GM21528 (cell line): ENCODE results near the gene SLC25A36.
"Not testable (repeated sequence)": the region's sequence is repeated elsewhere in the genome, so short reads cannot be mapped to it uniquely, and the experiment has no call there.

Source experiments
- ATAC-seq: cut with Tn5 transposase; IDR thresholded peaks from one replicate; pipeline ENCODE4 v1.9.1; 2021; ENCODE audit warnings: mild to moderate bottlenecking, moderate library complexity; ENCODE audit not compliant: unreplicated experiment, low FRiP score

The SLC25A36 gene

DNA sequence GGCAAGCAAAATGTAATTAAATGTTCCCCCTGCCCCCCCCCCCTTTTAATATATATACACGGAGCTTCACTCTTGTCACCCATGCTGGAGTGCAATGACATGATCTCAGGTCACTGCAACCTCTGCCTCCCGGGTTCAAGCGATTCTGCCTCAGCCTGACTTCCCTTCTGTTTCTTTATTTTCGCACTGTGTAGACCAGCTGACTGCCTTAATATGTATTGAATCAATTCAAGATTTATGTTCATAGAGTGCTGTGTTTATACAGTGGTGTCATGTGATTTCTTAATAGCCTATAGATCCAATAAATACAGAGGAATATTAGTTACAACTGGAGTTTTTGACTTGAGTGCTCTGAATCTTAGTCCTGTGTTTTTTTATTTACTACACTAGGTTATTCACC is 39.0 kb downstream of the SLC25A36 start:
- ATAC-seq = no peak

DNA sequence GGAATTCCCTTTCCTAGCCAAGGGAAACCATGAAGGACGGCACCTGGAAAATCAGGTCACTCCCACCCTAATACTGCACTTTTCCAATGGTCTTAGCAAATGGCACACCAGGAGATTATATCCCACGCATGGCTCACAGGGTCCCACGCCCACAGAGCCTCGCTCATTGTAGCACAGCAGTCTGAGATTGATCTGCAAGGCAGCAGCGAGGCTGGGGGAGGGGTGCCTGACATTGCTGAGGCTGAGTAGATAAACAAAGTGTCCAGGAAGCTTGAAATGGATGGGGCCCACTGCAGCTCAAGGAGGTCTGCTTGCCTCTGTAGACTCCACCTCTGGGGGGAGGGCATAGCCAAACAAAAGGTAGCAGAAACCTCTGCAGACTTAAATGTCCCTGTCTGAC is 46.2 kb downstream of the SLC25A36 start:
- not testable (repeated sequence) for ATAC-seq

DNA sequence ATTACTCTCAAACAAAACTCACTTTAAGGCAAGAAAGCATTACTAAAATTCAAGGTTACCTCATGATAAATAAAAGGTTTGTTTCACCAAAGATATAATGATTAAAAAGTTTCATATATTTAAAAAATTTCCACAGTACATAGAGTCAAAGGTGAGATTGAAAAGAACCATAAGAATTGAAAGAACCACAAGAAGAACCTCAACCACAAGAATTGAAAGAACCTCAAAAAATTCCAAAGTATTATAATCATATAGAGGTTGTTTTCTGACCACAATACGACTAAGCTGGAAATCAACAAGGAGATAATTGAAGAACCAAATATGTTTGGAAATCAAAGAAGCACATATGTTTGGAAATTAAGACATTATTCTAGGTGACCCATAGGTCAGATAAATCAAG is 52.7 kb downstream of the SLC25A36 start:
- no peak for ATAC-seq

DNA sequence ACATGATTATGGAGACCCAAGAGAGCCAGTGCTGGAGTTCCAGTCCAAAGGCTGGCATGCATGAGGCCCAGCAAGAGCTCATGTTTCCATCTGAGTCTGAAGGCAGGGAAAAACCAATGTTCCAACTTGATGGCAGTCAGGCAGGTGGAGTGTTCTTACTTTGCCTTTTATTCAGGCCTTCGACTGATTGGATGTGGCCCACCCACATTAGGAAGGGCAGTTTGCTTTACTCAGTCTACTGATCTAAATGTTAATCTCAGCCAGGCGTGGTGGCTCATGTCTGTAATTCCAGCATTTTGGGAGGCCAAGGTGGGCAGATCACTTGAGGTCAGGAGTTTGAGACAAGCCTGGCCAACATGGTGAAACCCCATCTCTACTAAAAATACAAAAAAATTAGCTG is 53.2 kb downstream of the SLC25A36 start:
- not testable (repeated sequence) for ATAC-seq

DNA sequence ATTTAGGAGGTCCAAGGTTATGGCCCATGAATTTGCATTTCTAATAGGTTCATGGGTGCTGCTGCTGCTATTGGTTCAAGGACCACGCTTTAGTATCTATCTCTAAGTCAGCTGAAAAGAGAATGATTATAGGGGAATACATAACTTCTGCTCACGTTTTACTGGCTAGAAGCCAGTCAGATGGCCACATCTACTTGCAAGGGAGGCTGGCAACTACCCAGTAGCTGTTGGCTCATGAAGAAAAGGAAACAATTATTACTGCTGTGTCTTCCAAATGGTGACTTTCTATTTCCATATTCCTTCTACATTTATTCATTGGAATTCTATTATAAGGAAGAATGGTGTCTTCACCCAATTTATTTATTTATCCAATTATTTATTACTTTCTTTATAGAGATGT is 54.2 kb downstream of the SLC25A36 start:
- no peak for ATAC-seq

DNA sequence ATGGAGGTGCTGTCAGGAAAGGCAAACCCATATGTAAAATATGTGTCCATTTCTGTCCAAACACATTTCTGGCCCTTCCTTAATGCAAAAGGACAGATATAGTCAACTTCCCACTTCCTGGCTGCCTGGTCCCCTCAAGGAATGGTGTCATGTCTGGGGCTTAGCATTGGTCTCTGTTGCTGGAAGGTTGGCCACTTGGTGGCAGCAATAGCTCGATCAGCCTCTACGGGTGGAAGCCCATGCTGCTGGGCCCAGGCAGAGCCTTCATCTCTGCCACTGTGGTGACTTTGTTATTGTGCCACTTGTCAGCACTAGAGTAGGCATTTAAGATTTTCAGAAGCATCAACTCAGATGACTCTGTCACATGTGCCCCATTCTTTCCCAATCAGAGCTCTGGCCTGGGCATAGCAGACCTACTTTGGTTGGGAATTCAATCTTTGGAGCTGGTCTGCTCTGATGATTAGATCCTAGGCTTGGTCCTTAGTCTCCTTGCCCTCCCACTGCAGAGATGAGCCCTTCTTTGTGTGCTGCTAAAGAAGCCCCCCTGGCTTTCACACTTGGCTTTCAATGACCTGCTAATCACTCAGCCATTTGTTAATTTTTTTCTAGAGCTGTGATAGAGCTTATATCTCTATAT is 58.5 kb downstream of the SLC25A36 start:
- no peak for ATAC-seq

DNA sequence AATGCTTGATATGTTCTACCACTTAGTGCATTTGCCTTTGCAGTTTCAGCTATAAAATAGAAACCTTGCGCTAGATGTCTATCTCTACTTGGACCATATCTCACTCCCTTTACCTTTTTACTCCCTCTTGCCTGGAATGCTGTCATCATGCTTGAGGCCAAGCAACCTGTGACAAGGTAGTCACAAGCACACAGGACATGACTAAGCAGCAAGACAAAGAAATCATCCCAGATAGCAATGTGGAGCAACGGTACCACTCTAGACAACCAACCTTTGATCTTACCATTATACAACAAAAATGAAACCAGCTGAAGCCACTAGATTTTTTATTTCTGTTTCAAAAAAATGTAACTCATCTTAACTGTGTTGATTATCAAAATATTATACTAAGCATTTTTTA is 59.0 kb downstream of the SLC25A36 start:
- ATAC-seq = no peak

DNA sequence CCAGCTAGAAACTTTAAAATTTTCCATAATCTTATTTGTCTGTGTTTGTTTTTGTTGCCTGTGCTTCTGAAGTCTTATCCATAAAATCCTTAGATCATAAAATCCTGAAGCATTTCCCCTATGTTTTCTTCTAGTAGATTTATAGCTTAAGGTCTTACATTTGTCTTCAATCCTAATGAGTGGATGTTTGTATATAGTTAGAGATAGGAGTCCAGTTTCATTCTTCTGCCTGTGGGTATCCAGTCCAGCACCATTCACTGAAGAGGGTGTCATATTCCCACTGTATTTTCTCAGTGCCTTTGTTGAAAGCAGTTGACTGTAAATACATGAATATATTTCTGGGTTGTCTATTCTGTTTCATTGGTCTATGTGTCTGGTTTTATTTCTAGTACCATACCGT is 64.7 kb downstream of the SLC25A36 start:
- ATAC-seq = no peak

DNA sequence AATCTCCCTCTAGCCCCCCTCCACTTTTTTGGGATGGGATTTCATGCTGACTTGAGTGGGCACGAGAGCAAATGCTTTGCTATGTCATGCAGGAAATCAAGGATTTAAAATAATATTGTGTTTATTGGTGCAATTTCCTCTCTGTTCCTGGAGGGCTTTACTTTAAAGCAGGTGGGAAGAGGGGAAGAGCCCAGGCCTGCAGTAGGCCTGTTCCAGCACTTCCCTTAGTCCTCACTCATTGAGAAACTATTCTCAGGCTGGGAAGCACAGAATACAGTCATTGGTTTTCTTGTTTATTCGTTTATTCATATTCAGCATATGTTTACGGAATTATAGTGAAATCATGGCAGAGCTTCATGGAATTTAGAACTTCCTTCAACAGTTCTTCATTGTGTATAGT is 67.9 kb downstream of the SLC25A36 start:
- no peak for ATAC-seq

DNA sequence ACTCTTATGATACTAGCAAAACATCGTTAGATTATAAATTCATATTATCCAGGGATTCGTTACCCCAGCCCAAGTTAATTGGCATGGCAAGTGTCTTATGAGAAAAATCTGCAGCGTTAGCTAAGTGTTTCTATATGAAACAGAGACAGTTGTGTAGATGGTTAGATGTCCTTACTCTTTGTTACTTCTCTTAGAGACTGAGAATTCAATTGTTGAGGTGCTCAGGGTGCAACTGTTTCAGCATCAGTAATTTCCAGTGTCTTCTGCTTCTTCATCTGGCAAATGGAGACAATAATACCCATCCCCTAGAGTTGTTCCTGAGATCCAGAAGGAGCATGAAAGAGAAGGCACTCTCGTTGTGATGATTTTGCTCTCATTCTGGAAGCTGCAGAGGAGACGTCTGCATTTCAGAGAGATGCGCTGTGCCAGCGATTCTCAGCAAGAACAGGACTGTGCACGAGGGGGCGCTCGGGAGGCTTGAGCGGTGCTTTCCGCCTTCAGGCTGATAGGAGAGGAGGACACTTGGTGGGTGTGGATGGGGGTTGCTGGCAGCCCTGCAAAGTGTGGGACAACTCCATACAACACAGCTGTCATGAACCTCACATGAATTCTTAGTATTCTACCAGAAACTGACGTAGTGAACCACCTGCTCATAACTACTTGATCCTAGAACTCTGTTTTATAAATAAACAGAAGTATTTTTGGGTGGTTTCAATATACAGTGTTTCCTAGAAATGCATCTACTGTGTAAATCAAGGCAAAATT is 69.8 kb downstream of the SLC25A36 start:
- peak; percentile 75 for ATAC-seq

DNA sequence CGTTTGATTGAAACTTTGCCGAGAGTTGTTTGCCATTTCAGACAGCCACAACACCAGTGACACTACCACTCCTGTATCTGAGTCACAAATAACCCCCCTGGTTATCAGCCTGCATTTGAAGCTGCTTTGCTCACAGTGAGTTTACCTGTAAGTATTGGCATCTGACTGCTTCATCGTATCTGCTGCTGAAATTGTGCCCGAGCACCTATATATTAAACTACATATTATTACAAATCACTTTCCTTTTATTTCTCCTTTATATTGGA is 70.3 kb downstream of the SLC25A36 start:
- ATAC-seq = no peak

DNA sequence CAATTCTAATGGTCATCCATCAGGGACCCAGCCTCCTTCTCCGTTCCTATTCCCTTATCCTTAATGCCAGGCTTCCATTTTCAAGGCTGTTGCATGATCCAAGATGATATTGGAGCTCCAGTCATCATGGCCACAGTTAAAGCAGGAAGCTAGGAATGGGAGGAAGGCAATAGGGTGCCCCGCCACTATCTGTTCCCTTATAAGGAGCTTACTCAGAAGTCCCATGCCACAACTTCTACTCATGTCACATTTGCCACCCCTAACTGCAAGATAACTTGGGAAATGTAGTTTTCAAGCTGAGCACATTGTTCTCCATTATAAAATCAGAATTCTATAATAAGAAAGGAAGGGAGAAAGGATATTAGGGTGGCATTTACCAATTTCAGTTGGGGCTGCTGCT is 70.9 kb downstream of the SLC25A36 start:
- no peak for ATAC-seq

DNA sequence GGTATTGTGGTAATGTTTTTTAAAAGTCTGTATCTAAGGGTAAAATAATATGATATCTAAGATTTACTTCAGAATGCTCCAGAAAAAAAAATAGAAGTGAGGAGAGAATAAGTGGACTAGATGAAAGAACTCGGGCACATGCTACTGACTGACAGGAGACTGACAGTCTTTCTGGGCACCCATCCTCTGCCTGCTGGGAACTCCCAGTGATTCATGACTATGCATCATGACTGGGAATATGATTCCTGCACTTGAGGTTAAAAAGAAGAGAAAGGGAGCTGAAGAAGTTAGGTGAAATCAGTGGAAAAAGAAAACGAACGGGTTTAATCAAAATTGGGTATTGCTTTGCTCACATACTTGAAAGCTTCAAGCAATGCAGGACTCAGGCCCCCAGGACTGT is 73.8 kb downstream of the SLC25A36 start:
- no peak for ATAC-seq

DNA sequence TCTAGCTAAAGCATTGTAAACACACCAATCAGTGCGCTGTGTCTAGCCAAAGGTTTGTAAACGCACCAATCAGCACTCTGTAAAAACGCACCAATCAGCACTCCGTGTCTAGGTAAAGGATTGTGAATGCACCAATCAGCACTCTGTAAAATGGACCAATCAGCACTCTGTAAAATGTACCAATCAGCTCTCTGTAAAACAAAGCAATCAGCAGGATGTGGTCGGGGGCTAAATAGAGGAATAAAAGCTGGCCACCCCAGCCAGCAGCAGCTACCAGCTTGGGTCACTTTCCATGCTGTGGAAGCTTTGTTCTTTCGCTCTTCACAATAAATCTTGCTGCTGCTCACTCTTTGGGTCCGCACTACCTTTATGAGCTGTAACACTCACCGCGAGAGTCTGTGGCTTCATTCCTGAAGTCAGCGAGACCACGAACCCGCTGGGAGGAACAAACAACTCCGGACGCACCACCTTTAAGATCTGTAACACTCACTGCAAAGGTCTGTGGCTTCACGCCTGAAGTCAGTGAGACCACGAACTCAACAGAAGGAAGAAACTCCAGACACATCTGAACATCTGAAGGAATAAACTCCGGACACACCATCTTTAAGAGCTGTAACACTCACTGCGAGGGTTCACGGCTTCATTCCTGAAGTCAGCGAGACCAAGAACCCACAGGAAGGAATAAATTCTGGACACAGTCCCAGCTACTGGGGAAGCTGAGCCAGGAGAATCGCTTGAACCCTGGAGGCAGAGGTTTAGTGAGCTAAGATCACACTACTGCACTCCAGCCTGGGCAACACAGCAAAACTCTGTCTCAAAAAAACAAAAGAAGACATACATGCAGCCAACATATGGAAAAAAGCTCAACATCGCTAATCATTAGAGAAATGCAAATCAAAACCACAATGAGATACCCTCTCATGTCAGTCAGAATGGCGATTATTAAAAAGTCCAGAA is 76.0 kb downstream of the SLC25A36 start:
- not testable (repeated sequence) for ATAC-seq

DNA sequence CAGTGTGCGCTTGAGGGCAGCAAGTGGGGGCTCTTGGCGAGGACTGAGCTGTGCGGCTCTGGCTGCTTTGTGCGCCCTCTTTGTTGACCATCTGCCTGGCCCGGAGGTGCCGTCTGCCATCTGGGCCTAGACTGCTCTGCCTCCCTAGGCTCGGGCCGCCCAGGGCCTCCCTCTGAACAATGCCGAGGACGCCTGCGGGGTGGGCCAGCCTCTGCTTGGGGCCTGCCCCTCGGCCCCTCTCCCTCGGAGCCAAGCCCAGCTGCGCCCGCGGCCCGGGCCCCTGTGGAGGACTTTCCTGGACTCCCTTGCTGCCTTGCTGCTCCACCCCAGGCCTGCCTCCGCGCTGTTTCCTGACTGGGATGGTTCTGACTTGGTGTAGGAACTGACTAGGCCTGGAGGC is 77.6 kb downstream of the SLC25A36 start:
- no peak for ATAC-seq

DNA sequence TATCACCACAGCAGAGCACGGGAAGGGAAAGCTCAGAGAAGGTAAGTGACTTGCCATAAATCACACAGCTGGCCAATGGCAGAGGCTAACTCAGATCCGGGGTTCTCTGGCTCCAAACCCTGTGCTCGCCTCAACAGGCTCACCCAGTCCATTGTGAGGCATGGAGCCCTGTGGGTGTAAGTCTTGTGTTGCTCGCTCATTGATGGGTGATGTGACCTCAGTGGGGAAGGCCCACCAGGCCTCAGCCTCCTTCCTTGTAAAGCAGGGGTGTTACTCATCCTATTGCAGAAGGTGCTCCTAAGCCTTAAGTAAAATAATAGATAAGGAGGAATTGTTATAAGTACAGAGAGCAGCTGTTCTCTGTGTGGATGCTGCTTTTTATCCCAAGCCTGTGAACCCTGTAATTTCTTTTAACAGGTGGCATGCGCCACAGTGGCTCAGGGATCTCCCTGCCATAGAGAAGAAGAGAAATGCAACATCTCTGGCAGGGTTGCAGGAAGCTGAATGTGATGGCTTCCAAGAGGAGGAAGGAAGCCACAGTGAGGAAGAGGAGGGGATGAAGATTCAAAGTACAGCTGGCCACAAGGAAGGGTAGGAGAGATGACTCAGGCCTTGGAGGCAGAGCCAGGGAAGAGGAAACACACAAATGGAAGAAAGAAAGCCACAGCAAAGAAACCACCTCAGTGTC is 78.7 kb downstream of the SLC25A36 start:
- ATAC-seq = no peak

DNA sequence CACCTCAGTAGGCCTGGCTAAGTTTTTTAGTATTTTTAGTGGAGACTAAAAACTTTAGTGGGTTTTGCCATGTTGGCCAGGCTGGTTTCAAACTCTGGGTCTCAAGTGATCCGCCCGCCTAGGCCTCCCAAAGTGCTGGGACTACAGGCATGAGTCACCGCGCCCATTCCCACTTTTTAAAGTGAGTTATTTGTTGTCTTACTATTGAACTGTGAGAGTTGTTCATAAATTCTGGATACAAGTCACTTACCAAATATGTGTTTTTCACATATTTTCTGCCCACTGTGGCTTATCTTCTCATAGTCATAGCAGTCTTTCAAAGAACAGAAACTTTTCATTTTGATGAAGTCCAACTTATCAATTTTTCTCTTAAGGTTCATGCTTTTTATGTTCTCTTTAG is 79.6 kb downstream of the SLC25A36 start:
- no peak for ATAC-seq
